Right kidney (tissue), 1 donor: ENCODE data around the gene RRN3.
"Not testable (repeated sequence)": the region's sequence is repeated elsewhere in the genome, so short reads cannot be mapped to it uniquely, and the experiment has no call there.

Experiments used
- DNase-seq: peaks from one replicate; pipeline ENCODE4 v3.0.0-alpha.2; 2016

The RRN3 gene

GRCh38 chr16:15052747-15053476 is 41.2 kb downstream of the RRN3 start:
- no peak for DNase-seq

GRCh38 chr16:15051387-15051951 is 42.6 kb downstream of the RRN3 start:
- DNase-seq, result no peak

- not testable (repeated sequence) for DNase-seq
Measured at GRCh38 chr16:15050440-15050839, 43.6 kb downstream of the RRN3 start.

- no peak for DNase-seq
Measured at GRCh38 chr16:15049581-15050180, 44.4 kb downstream of the RRN3 start.

GRCh38 chr16:15046692-15047376 is 47.2 kb downstream of the RRN3 start:
- no peak for DNase-seq

GRCh38 chr16:15045270-15045669 is 48.8 kb downstream of the RRN3 start:
- DNase-seq, result not testable (repeated sequence)

- DNase-seq, result no peak
Measured at GRCh38 chr16:15044286-15044685, 49.8 kb downstream of the RRN3 start.

- DNase-seq, result no peak
Measured at GRCh38 chr16:15043344-15043743, 50.7 kb downstream of the RRN3 start.

GRCh38 chr16:15041271-15042004 is 52.6 kb downstream of the RRN3 start:
- no peak for DNase-seq

GRCh38 chr16:15038689-15039088 is 55.4 kb downstream of the RRN3 start:
- DNase-seq, result no peak

- DNase-seq, result no peak
Measured at GRCh38 chr16:15037745-15038144, 56.3 kb downstream of the RRN3 start.

GRCh38 chr16:15037003-15037402 is 57.1 kb downstream of the RRN3 start:
- DNase-seq, result no peak

- DNase-seq, result no peak
Measured at GRCh38 chr16:15035163-15035729, 58.8 kb downstream of the RRN3 start.

- no peak for DNase-seq
Measured at GRCh38 chr16:15034266-15035162, 59.6 kb downstream of the RRN3 start.

- DNase-seq, result no peak
Measured at GRCh38 chr16:15033309-15033707, 60.8 kb downstream of the RRN3 start.

- DNase-seq, result no peak
Measured at GRCh38 chr16:15032547-15033308, 61.3 kb downstream of the RRN3 start.

GRCh38 chr16:15031586-15031985 is 62.5 kb downstream of the RRN3 start:
- DNase-seq, result no peak

GRCh38 chr16:15031179-15031578 is 62.9 kb downstream of the RRN3 start:
- no peak for DNase-seq

GRCh38 chr16:15029749-15030148 is 64.3 kb downstream of the RRN3 start:
- DNase-seq, result not testable (repeated sequence)
